HepG2 (cell line): ENCODE results near the gene ASTN2. TPM values are rescaled to one million over a fixed set of nuclear protein-coding genes. Genes with fewer than 3 reads are reported as not detected.

Experiments
- GATAD1 ChIP-seq: IDR thresholded peaks from 2 replicates; pipeline ENCODE4 v1.6.1; 2016; ENCODE audit warnings: missing genetic modification reagents, missing compliant biosample characterization
- GMEB1 ChIP-seq: sonication (generic); formaldehyde crosslinking; IDR thresholded peaks from 2 replicates; pipeline ENCODE4 v1.5.1; 2020; ENCODE audit warnings: missing genetic modification reagents, mild to moderate bottlenecking, borderline replicate concordance
- KAT7 ChIP-seq: IDR thresholded peaks from 2 replicates; pipeline ENCODE4 v1.6.1; 2018; ENCODE audit warnings: borderline replicate concordance, missing compliant biosample characterization
- KDM2A ChIP-seq: sonication (generic); formaldehyde crosslinking; IDR thresholded peaks from 2 replicates; pipeline ENCODE4 v1.4.0; 2020; ENCODE audit warnings: low read depth, missing genetic modification reagents, borderline replicate concordance
- LBX2 ChIP-seq: sonication (generic); formaldehyde crosslinking; IDR thresholded peaks from 2 replicates; pipeline ENCODE4 v1.5.0; 2020; ENCODE audit warnings: missing genetic modification reagents, mild to moderate bottlenecking, borderline replicate concordance
- MAZ ChIP-seq, 2 experiments: sonication (generic) in 1 of 2; formaldehyde crosslinking in 1 of 2; IDR thresholded peaks; 2 replicates each; pipeline versions ENCODE4 v1.5.0 to v1.6.1; 2012 to 2020; ENCODE audit warnings: low read depth in 2 of 2, mild to moderate bottlenecking in 2 of 2, borderline replicate concordance in 1 of 2, improper control_type of control experiment in 1 of 2, low read length in 1 of 2, missing genetic modification reagents in 1 of 2, moderate library complexity in 1 of 2
- REST ChIP-seq, 2 experiments: IDR thresholded peaks; 2 replicates each; pipeline ENCODE4 v1.6.1; 2011 to 2012; ENCODE audit warnings: low read length in 2 of 2, borderline replicate concordance in 1 of 2, low read depth in 1 of 2, mild to moderate bottlenecking in 1 of 2, moderate library complexity in 1 of 2
- SALL1 ChIP-seq: sonication (generic); formaldehyde crosslinking; IDR thresholded peaks from 2 replicates; pipeline ENCODE4 v1.8.0; 2022; ENCODE audit warnings: mild to moderate bottlenecking, missing genetic modification reagents
- SAP130 ChIP-seq: IDR thresholded peaks from 2 replicates; pipeline ENCODE4 v1.6.1; 2016; ENCODE audit warnings: low read depth
- TEAD2 ChIP-seq: sonication (generic); formaldehyde crosslinking; IDR thresholded peaks from 2 replicates; pipeline ENCODE4 v1.9.0; 2021; ENCODE audit warnings: missing genetic modification reagents
- TEF ChIP-seq: sonication (generic); formaldehyde crosslinking; IDR thresholded peaks from 2 replicates; pipeline ENCODE4 v1.5.0; 2020; ENCODE audit warnings: missing genetic modification reagents
- TFE3 ChIP-seq: IDR thresholded peaks from 2 replicates; pipeline ENCODE4 v1.6.1; 2016
- THAP8 ChIP-seq: sonication (generic); formaldehyde crosslinking; IDR thresholded peaks from 2 replicates; pipeline ENCODE4 v1.5.1; 2020; ENCODE audit warnings: missing genetic modification reagents, mild to moderate bottlenecking, borderline replicate concordance
- ZNF256 ChIP-seq: sonication (generic); formaldehyde crosslinking; conservative IDR thresholded peaks from 2 replicates; pipeline ENCODE4 v1.4.0; 2020; ENCODE audit warnings: missing genetic modification reagents
- ZNF513 ChIP-seq: sonication (generic); formaldehyde crosslinking; conservative IDR thresholded peaks from 2 replicates; pipeline ENCODE4 v1.5.0; 2020; ENCODE audit warnings: missing genetic modification reagents
- ZNF556 ChIP-seq: sonication (generic); formaldehyde crosslinking; IDR thresholded peaks from 2 replicates; pipeline ENCODE4 v1.4.0; 2020; ENCODE audit warnings: mild to moderate bottlenecking, missing genetic modification reagents, borderline replicate concordance
- polyA plus RNA-seq, 8 experiments: library from polyadenylated mRNA; depleted of rRNA in 3 of 8; stranded (reverse) in 7 of 8; unstranded in 1 of 8; fragments of >200 nt; fragmentation: Illumina TruSeq in 4 of 8; extraction: Trizol in 4 of 8; gene quantifications; 2 replicates each; pipeline versions ENCODE4 v1.2.1 to v1.2.3, GENCODE V29; 2011 to 2016; ENCODE audit warnings: low read depth in 4 of 8, missing spikeins in 1 of 8, mixed read lengths in 1 of 8; ENCODE audit not compliant: insufficient read depth in 1 of 8
- total RNA-seq, 5 experiments: library from RNA; depleted of rRNA; stranded (reverse); fragments of >200 nt; fragmentation: Illumina TruSeq; extraction: Trizol; gene quantifications; 2 replicates each; pipeline ENCODE4 v1.2.3, GENCODE V29; 2016; ENCODE audit warnings: low read depth in 1 of 5

ASTN2 gene
- total and polyA plus RNA-seq, 2 of the 13 experiments (the other 11 are each of a cell fraction or from before 2014, with no cell fraction given): 5.2 to 13.5 TPM

GRCh38 chr9:116687074-116687753 lies 727.6 kb downstream of the ASTN2 start, which contains the start of gene TRIM32 (continued):
- TF ChIP-seq ZNF556 (CRISPR knock-in tag): 0 out of 2 replicates have a peak, but pooled peaks have one; percentile 34
- TF ChIP-seq LBX2 (CRISPR knock-in tag): peak; percentile 21; the same call in 1 of the 2 replicates
- peak; percentile 57; the same call in 1 of the 2 replicates for TF ChIP-seq KDM2A (CRISPR knock-in tag)
- TF ChIP-seq TEF (CRISPR knock-in tag): no peak
- 0 out of 2 replicates have a peak, but pooled peaks have one; percentile 47 for TF ChIP-seq TFE3
- 0 out of 2 replicates have a peak, but pooled peaks have one; percentile 17 for TF ChIP-seq THAP8
- no peak for TF ChIP-seq TEAD2 (CRISPR knock-in tag)
- TF ChIP-seq GMEB1 (CRISPR knock-in tag): 0 out of 2 replicates have a peak, but pooled peaks have one; percentile 32
- TF ChIP-seq ZNF513 (CRISPR knock-in tag): no peak
- TF ChIP-seq GATAD1: peak; percentile 58
- TF ChIP-seq MAZ (IDR thresholded peaks at IDR 0.05; ENCODE audit: borderline replicate concordance, low read depth, low read length): no peak
- TF ChIP-seq MAZ (CRISPR knock-in tag; IDR thresholded peaks at IDR 0.05; ENCODE audit: low read depth): peak; percentile 79
- peak; percentile 63; the same call in 1 of the 2 replicates for TF ChIP-seq ZNF256 (CRISPR knock-in tag)
- peak; percentile 83 for TF ChIP-seq SAP130 (CRISPR knock-in tag)
- TF ChIP-seq REST (IDR thresholded peaks at IDR 0.05; ENCODE audit: borderline replicate concordance in 1 of 2, low read depth in 1 of 2, low read length in 2 of 2): no peak
- peak; percentile 75; the same call in 1 of the 2 replicates for TF ChIP-seq SALL1 (CRISPR knock-in tag)
- no peak for TF ChIP-seq KAT7 (CRISPR knock-in tag)
